ENCODE results near the gene CELF4.

Gene CELF4

DNA sequence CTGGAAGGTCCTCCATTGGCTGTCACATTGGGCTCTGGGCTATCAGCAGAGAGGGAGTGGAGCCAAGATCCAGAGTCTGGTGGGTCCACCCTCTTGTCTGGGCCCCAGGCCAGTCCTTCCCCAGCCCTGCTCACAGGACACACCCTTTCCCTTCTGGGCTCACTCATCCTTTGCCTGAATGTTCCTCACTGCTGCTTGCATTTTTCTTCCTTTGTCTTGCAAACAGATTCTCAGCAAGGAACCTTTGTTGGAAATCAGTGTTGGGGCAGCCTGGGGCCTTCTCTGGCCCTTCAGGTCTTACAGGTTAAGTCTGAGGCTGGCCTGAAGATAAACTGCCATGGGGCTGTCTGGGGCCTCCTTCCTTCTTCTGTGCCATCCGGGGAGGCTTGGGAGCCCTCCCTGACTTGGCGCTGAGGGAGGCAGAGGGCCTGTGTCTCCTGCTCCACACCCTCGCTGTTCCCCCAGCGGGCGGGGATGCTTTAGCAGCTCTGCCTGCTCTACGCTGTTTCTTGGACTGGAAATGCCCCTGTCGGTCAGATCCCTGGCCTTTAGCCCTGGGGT is 11.5 kb upstream of the CELF4 start:
- in situ Hi-C loops (cut with MboI; ENCODE audit: low pct_unique_long_range_greater_than_20kb, low sequenced_read_pairs, unreplicated experiment): no loop called here
- TF ChIP-seq, protein P1, sequence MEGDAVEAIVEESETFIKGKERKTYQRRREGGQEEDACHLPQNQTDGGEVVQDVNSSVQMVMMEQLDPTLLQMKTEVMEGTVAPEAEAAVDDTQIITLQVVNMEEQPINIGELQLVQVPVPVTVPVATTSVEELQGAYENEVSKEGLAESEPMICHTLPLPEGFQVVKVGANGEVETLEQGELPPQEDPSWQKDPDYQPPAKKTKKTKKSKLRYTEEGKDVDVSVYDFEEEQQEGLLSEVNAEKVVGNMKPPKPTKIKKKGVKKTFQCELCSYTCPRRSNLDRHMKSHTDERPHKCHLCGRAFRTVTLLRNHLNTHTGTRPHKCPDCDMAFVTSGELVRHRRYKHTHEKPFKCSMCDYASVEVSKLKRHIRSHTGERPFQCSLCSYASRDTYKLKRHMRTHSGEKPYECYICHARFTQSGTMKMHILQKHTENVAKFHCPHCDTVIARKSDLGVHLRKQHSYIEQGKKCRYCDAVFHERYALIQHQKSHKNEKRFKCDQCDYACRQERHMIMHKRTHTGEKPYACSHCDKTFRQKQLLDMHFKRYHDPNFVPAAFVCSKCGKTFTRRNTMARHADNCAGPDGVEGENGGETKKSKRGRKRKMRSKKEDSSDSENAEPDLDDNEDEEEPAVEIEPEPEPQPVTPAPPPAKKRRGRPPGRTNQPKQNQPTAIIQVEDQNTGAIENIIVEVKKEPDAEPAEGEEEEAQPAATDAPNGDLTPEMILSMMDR (IDR thresholded peaks at IDR 0.05; ENCODE audit: extremely low read depth, insufficient read depth, missing control alignments): no peak
- DNase-seq (ENCODE audit: low spot score): no peak

DNA sequence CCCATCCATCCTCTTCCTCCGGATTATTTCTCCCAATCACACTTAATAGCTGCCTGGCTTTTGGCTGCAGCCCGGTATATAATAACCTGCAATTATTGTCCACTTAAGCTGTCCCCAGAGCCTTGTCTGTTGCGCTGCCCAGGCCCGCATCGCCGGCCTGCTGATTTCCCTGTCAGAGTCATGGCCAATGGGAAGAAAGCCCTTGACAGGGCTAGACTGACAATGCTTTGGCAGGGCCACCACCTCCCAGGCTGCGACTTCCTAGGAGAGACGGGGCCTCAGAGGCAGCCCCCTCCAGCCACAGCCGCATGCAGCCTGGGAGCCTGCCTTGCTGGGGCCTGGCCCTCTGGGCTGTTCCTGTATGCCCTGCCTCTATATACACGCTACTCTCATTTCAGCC is 10.0 kb upstream of the CELF4 start:
- in situ Hi-C loops (cut with MboI; ENCODE audit: low pct_unique_long_range_greater_than_20kb, low sequenced_read_pairs, unreplicated experiment): no loop called here
- DNase-seq (ENCODE audit: low spot score): no peak
- TF ChIP-seq, protein P1 (IDR thresholded peaks at IDR 0.05; ENCODE audit: extremely low read depth, insufficient read depth, missing control alignments): no peak

DNA sequence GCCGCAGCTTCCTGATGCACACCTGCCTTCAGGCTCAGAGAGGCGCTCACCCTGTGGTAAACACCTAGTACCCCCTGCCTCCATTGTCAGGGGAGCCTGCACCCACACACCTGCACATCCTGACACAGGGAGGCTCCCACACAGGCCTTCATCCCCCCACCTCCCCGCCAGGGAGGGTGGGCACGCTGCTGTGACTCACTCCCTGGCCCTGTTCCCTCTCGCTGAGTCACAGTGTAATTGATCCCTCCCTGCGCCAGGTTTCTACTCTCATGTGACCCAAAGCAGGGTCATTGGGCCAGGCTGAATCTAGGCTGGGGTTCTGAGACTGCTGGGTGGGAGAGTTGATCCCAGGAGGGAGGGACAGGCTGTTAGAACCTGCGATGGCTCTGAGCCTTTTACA is 8.5 kb upstream of the CELF4 start:
- in situ Hi-C loops (cut with MboI; ENCODE audit: low pct_unique_long_range_greater_than_20kb, low sequenced_read_pairs, unreplicated experiment): no loop called here
- no peak for DNase-seq (ENCODE audit: low spot score)
- TF ChIP-seq, protein P1 (IDR thresholded peaks at IDR 0.05; ENCODE audit: extremely low read depth, insufficient read depth, missing control alignments): no peak

DNA sequence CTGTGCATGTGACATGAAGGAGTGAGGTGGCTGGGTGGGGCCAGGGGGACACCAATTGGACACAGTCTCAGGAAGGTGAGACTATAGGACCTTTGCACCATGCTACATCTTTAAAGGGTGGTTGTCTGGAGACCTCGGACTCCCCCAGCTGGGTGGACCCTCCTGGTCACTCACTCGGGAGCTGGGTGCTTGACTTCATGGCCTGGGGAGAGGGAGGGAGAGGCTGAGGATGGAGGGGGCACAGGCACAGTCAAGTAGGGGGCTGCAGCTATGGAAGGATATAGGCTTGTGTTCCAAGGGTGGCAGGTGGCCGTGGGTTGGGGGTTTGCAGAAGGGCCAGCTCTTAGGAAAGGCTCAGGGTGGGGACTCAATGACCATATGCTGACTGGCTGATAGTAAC is 7.1 kb upstream of the CELF4 start:
- no peak for DNase-seq (ENCODE audit: low spot score)
- in situ Hi-C loops (cut with MboI; ENCODE audit: low pct_unique_long_range_greater_than_20kb, low sequenced_read_pairs, unreplicated experiment): no loop called here
- TF ChIP-seq, protein P1 (IDR thresholded peaks at IDR 0.05; ENCODE audit: extremely low read depth, insufficient read depth, missing control alignments): no peak

DNA sequence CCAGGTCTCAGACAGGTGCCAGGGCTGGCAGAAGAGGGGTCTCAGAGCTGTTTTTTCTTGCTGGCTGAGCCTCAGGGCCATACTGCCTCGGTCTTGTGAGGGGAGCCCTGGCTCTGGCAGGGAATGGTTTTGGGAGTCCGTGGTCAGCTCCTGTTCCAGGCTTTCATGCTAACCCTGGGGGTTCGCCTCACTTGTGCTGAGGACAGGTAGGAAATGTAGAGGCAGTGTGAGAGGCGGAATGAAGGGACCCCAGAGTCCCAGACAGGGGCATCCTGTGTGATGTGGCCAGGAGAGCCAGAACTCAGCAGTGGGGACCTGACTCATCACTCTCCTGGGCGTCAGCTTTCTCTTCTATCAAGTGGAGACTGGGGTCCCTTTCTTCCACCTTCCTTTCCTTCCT is 5.7 kb upstream of the CELF4 start:
- TF ChIP-seq, protein P1 (IDR thresholded peaks at IDR 0.05; ENCODE audit: extremely low read depth, insufficient read depth, missing control alignments): no peak
- DNase-seq (ENCODE audit: low spot score): no peak
- in situ Hi-C loops (cut with MboI; ENCODE audit: low pct_unique_long_range_greater_than_20kb, low sequenced_read_pairs, unreplicated experiment): no loop called here

DNA sequence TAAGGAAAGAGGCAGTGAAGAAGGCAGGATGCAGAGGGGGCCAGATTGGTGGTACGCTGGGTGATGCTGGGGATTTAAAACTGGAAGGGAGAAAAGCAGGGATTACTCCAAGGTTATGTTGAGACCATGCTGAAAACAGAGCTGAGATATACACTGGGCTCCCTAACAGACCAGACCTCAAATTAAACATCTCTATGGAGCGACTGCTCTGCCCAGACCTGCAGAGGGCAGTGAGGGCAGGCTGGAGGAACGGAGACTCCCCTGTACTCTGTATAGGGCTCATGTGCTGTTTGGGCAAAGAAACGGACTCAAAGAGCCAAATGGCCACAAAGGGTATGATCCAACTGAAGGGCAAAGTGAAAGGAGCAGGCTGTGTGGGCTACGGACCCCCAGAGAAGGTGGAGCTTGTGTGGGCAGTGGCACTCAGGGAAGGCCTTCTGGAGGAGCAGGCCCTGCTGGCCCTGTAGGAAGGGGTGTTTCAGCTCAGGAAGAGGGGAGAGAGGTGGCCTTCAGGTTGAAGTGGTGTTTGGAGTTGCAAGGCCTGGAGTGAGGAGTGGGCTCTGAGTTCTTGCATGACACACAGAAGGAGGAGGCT is 4.8 kb upstream of the CELF4 start:
- TF ChIP-seq, protein P1 (IDR thresholded peaks at IDR 0.05; ENCODE audit: extremely low read depth, insufficient read depth, missing control alignments): no peak
- no peak for DNase-seq (ENCODE audit: low spot score)
- in situ Hi-C loops (cut with MboI; ENCODE audit: low pct_unique_long_range_greater_than_20kb, low sequenced_read_pairs, unreplicated experiment): no loop called here
